ENCODE results near the gene CANX. TPM values are rescaled to one million over a fixed set of nuclear protein-coding genes. Genes with fewer than 3 reads are reported as not detected.
"Not testable (repeated sequence)": the region's sequence is repeated elsewhere in the genome, so short reads cannot be mapped to it uniquely, and the experiment has no call there.

Gene CANX
- total RNA-seq, 1 experiment from 2014 or later, result 1,434 TPM

DNA sequence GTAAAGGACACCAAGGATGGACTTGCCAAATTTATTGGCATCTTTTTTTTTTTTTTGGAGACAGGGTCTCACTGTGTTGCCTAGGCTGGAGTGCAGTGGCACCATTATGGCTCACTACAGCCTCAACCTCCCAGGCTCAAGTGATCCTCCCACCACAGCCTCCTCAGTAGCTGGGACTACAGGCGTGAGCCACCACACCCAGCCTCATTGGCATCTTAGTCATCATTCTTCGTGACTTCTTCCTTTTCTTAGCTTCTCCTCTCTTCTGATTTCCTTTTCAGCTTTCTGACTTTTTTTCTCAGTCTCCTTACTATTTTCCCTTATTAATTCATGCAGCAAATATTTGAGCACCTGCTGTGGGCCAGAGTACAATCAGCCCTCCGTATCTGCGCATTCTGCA, 40.0 kb downstream of the CANX start:
- TF ChIP-seq CTCF (IDR thresholded peaks at IDR 0.05; ENCODE audit: unreplicated experiment), result no peak
- Mint-ChIP-seq H3K4me1 (ENCODE audit: low read depth, unreplicated experiment) (peaks cover 39% of the 10 kb centered on the region), H3K27ac (ENCODE audit: unreplicated experiment) (no peak overlapping the region), H3K27me3 (ENCODE audit: unreplicated experiment) (no peaks in the 10 kb centered on the region), H3K4me3 (ENCODE audit: low read depth, unreplicated experiment) (no peak overlapping the region), H3K36me3 (ENCODE audit: insufficient read depth, unreplicated experiment) (peaks cover 27% of the 10 kb centered on the region), H3K9me3 (ENCODE audit: low read depth, unreplicated experiment) (peaks cover 2% of the 10 kb centered on the region)
- BruUV-seq (replicated peaks), result no TSS peak
- CTCF ChIA-PET, result interaction anchor here (0.6 kb wide), 1 partner anchor 21 kb away, joined by 3 read pairs; no protein-coding TSS in a partner anchor
- intact Hi-C loops (cut with micrococcal nuclease; ENCODE audit: unreplicated experiment), result no loop called here
- no peak for DNase-seq

DNA sequence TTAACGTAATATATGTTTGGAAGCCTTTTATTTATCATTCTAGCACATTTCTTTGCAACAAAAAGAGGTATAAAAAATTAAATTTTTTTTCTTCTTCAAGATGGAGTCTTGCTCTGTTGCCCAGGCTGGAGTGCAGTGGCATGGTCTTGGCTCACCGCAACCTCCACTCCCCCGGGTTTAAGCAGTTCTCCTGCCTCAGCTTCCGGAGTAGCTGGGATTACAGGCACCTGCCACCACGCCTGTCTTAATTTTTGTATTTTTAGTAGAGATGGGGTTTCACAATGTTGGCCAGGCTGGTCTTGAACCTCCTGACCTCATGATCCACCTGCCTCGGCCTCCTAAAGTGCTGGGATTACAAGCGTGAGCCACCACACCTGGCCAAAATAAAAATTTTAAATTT, 45.3 kb downstream of the CANX start:
- H3K36me3 Mint-ChIP-seq (ENCODE audit: insufficient read depth, unreplicated experiment); H3K27me3 Mint-ChIP-seq (ENCODE audit: unreplicated experiment): not testable (repeated sequence)
- CTCF ChIA-PET, result interaction anchor here (0.7 kb wide), 1 partner anchor 74 kb away, joined by 3 read pairs; no protein-coding TSS in a partner anchor

DNA sequence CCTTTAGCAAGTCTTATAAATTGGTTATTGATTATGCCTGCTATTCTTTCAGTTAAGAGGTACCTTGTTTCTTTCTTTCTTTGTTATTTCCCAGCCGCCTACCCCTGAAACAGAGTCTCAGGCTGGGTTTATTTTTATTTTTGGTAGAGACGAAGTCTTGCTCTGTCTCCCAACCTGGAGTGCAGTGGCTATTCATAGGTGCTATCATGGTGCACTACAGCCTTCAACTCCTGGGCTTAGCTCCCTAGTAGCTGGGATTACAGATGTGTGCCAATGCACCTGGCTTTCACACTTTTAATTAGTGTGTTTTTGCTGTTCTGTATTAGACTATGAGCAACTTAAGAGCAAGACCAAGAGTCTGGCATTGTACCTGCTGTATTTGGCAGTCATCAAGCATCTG, 48.1 kb downstream of the CANX start:
- CTCF ChIA-PET, result no interaction called here
- intact Hi-C loops (cut with micrococcal nuclease; ENCODE audit: unreplicated experiment), result no loop called here
- BruUV-seq (replicated peaks), result no TSS peak
- H3K36me3 Mint-ChIP-seq (ENCODE audit: insufficient read depth, unreplicated experiment), result peaks cover 9% of the 10 kb centered on the region
- no peaks in the 10 kb centered on the region for H3K9me3 Mint-ChIP-seq (ENCODE audit: low read depth, unreplicated experiment)
- H3K27ac Mint-ChIP-seq (ENCODE audit: unreplicated experiment), result no peak overlapping the region
- no peaks in the 10 kb centered on the region for H3K27me3 Mint-ChIP-seq (ENCODE audit: unreplicated experiment)
- no peak overlapping the region for H3K4me3 Mint-ChIP-seq (ENCODE audit: low read depth, unreplicated experiment)
- no peak for TF ChIP-seq CTCF (IDR thresholded peaks at IDR 0.05; ENCODE audit: unreplicated experiment)
- no peak for DNase-seq
- no peaks in the 10 kb centered on the region for H3K4me1 Mint-ChIP-seq (ENCODE audit: low read depth, unreplicated experiment)

More for the DNA sequence above, 45.3 kb downstream of the CANX start:
- peaks cover 14% of the 10 kb centered on the region for H3K4me1 Mint-ChIP-seq (ENCODE audit: low read depth, unreplicated experiment)
- H3K27ac Mint-ChIP-seq (ENCODE audit: unreplicated experiment); H3K4me3 Mint-ChIP-seq (ENCODE audit: low read depth, unreplicated experiment); BruUV-seq (replicated peaks); DNase-seq; H3K9me3 Mint-ChIP-seq (ENCODE audit: low read depth, unreplicated experiment); intact Hi-C loops (cut with micrococcal nuclease; ENCODE audit: unreplicated experiment): not testable (repeated sequence)

GRCh38 chr5:179747811-179748210, 49.0 kb downstream of the CANX start:
- no peak for DNase-seq
- Mint-ChIP-seq H3K36me3 (ENCODE audit: insufficient read depth, unreplicated experiment) (peaks cover 8% of the 10 kb centered on the region), H3K4me3 (ENCODE audit: low read depth, unreplicated experiment) (no peak overlapping the region), H3K27ac (ENCODE audit: unreplicated experiment) (no peak overlapping the region), H3K9me3 (ENCODE audit: low read depth, unreplicated experiment) (no peaks in the 10 kb centered on the region), H3K4me1 (ENCODE audit: low read depth, unreplicated experiment) (no peaks in the 10 kb centered on the region), H3K27me3 (ENCODE audit: unreplicated experiment) (no peaks in the 10 kb centered on the region)
- intact Hi-C loops (cut with micrococcal nuclease; ENCODE audit: unreplicated experiment), result no loop called here
- no TSS peak for BruUV-seq (replicated peaks)
- CTCF ChIA-PET, result interaction anchor here (0.6 kb wide), 1 partner anchor 58 kb away, joined by 4 read pairs; no protein-coding TSS in a partner anchor
- no peak for TF ChIP-seq CTCF (IDR thresholded peaks at IDR 0.05; ENCODE audit: unreplicated experiment)

DNA sequence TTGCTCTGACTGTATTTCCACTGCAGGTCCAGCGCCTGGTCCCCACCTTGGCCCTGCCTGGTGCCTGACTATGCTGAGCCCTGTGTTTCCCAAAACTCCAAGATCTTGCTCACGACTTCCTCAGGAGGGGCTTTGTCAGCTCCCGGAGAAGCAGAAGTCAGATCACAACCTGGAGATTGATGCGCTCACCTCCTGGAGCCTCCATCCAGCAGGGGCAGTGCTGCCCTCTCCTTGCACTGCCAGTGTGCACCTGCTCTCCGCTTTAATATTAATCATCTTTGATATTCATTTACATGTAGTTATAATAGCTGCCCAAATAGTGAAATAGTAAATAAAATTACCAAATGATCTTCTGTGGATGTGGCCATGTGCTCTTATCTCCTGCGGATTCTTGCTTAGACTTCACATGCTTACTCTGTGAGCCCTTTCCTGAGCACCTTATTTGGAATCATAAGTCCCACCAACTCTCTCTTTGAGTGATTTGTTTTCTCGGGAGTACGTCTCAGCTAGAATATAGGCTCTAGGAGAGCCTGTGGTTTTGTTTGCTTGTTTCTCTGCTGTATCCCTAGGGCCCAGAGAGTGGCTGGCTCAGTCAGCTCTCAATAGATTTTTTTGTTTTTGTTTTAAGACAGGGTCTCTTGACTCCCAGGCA, 51.2 kb downstream of the CANX start:
- intact Hi-C loops (cut with micrococcal nuclease; ENCODE audit: unreplicated experiment), result no loop called here
- no peaks in the 10 kb centered on the region for H3K9me3 Mint-ChIP-seq (ENCODE audit: low read depth, unreplicated experiment)
- H3K27ac Mint-ChIP-seq (ENCODE audit: unreplicated experiment), result no peak overlapping the region
- H3K4me3 Mint-ChIP-seq (ENCODE audit: low read depth, unreplicated experiment), result no peak overlapping the region
- no peak for TF ChIP-seq CTCF (IDR thresholded peaks at IDR 0.05; ENCODE audit: unreplicated experiment)
- no peak for DNase-seq
- H3K27me3 Mint-ChIP-seq (ENCODE audit: unreplicated experiment), result no peaks in the 10 kb centered on the region
- BruUV-seq (replicated peaks), result no TSS peak
- H3K4me1 Mint-ChIP-seq (ENCODE audit: low read depth, unreplicated experiment), result peaks cover 11% of the 10 kb centered on the region
- CTCF ChIA-PET, result interaction anchor here (0.7 kb wide), 1 partner anchor 18 kb away, joined by 3 read pairs; no protein-coding TSS in a partner anchor
- peaks cover 7% of the 10 kb centered on the region for H3K36me3 Mint-ChIP-seq (ENCODE audit: insufficient read depth, unreplicated experiment)

Measured in Calu3 (cell line).